ENCODE measurements around the gene ADD1. TPM values are rescaled to one million over a fixed set of nuclear protein-coding genes. Genes with fewer than 3 reads are reported as not detected.

Gene ADD1
- total and polyA plus RNA-seq, 11 donors: 179 to 275 (median 215) TPM

DNA sequence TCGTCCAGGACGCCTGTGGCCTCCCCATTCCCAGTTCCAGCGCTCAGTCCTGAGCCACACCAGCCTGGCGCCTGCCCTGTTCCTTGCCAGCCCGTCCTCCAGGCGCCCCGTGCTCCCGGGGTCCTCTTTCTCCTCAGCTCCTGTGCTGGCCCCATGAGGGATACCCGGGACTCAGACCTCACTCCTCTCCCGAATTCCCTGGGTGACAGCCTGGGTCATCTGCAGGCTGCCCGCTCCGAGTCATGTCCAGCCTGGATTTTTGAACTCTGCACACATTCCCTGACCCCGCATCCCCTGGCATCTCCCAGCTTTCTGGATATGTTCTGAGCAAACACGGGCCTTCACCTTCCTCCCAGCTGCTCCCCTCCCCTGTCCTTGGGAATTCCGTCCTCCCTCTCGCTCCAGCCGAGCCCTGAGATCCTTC, 14.9 kb upstream of the ADD1 start:
- no peaks in the 10 kb centered on the region for H3K27me3 ChIP-seq
- WGBS, 4 donors: 87 to 95% (median 91%) methylated on average over 17 of the region's 17 CpGs
- ATAC-seq: no peak
- no peak for TF ChIP-seq POLR2A (IDR thresholded peaks at IDR 0.05)
- TF ChIP-seq, protein P1, sequence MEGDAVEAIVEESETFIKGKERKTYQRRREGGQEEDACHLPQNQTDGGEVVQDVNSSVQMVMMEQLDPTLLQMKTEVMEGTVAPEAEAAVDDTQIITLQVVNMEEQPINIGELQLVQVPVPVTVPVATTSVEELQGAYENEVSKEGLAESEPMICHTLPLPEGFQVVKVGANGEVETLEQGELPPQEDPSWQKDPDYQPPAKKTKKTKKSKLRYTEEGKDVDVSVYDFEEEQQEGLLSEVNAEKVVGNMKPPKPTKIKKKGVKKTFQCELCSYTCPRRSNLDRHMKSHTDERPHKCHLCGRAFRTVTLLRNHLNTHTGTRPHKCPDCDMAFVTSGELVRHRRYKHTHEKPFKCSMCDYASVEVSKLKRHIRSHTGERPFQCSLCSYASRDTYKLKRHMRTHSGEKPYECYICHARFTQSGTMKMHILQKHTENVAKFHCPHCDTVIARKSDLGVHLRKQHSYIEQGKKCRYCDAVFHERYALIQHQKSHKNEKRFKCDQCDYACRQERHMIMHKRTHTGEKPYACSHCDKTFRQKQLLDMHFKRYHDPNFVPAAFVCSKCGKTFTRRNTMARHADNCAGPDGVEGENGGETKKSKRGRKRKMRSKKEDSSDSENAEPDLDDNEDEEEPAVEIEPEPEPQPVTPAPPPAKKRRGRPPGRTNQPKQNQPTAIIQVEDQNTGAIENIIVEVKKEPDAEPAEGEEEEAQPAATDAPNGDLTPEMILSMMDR (IDR thresholded peaks at IDR 0.05): no peak
- H3K36me3 ChIP-seq: peaks cover 0 to 94% (median 67%) of the 10 kb centered on the region in 9 donors
- peaks cover 0 to 22% (median 0%) of the 10 kb centered on the region in 12 donors for H3K4me1 ChIP-seq
- no peaks in the 10 kb centered on the region for H3K9me3 ChIP-seq
- peak in 3 of 5 donors; percentile 14 to 28 (median 18) for DNase-seq
- H3K4me3 ChIP-seq: no peak overlapping the region
- intact Hi-C loops (cut with DNase I): no loop called here
- H3K27ac ChIP-seq: no peak overlapping the region

DNA sequence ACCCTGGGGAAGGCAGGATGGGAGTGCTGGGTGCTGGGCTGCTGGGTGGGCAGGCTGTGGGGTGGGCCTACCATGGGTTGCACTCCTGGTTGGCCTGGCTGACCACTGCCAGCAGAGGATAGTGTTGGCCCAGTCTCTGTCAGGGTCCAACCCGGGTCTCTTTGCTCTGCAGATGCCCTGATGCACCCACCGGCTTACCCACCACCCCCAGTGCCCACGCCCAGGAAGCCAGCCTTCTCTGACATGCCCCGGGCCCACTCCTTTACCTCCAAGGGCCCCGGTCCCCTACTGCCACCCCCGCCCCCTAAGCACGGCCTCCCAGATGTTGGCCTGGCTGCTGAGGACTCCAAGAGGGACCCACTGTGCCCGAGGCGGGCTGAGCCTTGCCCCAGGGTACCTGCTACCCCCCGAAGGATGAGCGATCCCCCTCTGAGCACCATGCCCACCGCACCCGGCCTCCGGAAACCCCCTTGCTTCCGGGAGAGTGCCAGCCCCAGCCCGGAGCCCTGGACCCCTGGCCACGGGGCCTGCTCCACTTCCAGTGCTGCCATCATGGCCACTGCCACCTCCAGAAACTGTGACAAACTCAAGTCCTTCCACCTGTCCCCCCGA, 14.2 kb upstream of the ADD1 start:
- H3K4me3 ChIP-seq: no peak overlapping the region

DNA sequence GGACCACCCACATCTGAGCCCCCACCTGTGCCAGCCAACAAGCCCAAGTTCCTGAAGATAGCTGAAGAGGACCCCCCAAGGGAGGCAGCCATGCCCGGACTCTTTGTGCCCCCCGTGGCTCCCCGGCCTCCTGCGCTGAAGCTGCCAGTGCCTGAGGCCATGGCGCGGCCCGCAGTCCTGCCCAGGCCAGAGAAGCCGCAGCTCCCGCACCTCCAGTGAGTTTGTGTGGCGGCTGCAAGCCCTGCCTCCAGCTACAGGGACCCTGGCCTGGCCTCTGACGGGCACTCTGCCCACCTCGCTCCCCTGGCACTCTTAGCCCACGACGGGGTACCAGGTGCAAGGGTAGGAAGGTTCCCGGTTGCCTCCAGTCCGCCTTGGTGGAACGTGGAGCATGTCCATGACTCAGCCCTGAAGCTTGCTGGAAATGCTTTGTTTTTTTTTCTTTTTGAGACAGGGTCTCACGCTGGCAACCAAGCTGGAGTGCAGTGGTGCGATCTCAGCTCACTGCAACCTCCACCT, 13.7 kb upstream of the ADD1 start:
- DNase-seq (peak in 4 of 5 donors; percentile 7 to 61 (median 20)), ATAC-seq (no peak)
- Histone ChIP-seq H3K4me1 (peaks cover 0 to 12% (median 1%) of the 10 kb centered on the region in 12 donors), H3K36me3 (peaks cover 0 to 94% (median 58%) of the 10 kb centered on the region in 9 donors), H3K4me3 (no peak overlapping the region), H3K27me3 (no peaks in the 10 kb centered on the region), H3K27ac (no peak overlapping the region), H3K9me3 (no peaks in the 10 kb centered on the region)
- no peak for TF ChIP-seq POLR2A (IDR thresholded peaks at IDR 0.05)
- TF ChIP-seq, protein P1 (IDR thresholded peaks at IDR 0.05): no peak
- intact Hi-C loops (cut with DNase I): loop anchor here in 1 of 10 donors (5.0 kb wide), 1 partner anchor 58 kb away; no protein-coding TSS in a partner anchor
- WGBS, 4 donors: 96 to 97% (median 96%) methylated on average over 17 to 19 of the region's 19 CpGs

More for the DNA sequence above, 14.2 kb upstream of the ADD1 start:
- intact Hi-C loops (cut with DNase I): no loop called here
- H3K36me3 ChIP-seq: peaks cover 0 to 94% (median 64%) of the 10 kb centered on the region in 9 donors
- H3K27ac ChIP-seq: no peak overlapping the region
- H3K9me3 ChIP-seq: no peaks in the 10 kb centered on the region
- 94 to 96% (median 95%) methylated on average over 5 to 18 of the region's 18 CpGs for WGBS, 4 donors
- no peaks in the 10 kb centered on the region for H3K27me3 ChIP-seq
- ATAC-seq (no peak), DNase-seq (peak in 4 of 5 donors; percentile 11 to 61 (median 16))
- H3K4me1 ChIP-seq: peaks cover 0 to 17% (median 0%) of the 10 kb centered on the region in 12 donors
- no peak for TF ChIP-seq POLR2A (IDR thresholded peaks at IDR 0.05)
- TF ChIP-seq, protein P1 (IDR thresholded peaks at IDR 0.05): no peak

Data from heart left ventricle (tissue), 16 donors.